Thyroid gland (tissue), 4 donors: ENCODE data around the gene LORICRIN. TPM values are rescaled to one million over a fixed set of nuclear protein-coding genes. Genes with fewer than 3 reads are reported as not detected.

Experiments used
- DNase-seq, 2 donors: peaks; one replicate each; pipeline ENCODE4 v3.0.0-alpha.2; 2019
- H3K27ac ChIP-seq, 3 donors: fragments of 200-600 bp; sonication (generic); 1 replicate in 2 of 3; 2 replicates in 1 of 3; pipeline ENCODE4 v1.5.1; 2016 to 2019; ENCODE audit warnings: mild to moderate bottlenecking in 1 of 3, moderate library complexity in 1 of 3
- H3K27me3 ChIP-seq: fragments of 200-600 bp; sonication (generic); one replicate; pipeline ENCODE4 v1.5.1; 2019
- H3K36me3 ChIP-seq, 2 donors: fragments of 200-600 bp; sonication (generic); one replicate each; pipeline ENCODE4 v1.5.1; 2016 to 2019
- H3K4me1 ChIP-seq, 2 donors: fragments of 200-600 bp; sonication (generic); one replicate each; pipeline ENCODE4 v1.5.1; 2017 to 2019
- H3K4me3 ChIP-seq, 3 donors: fragments of 200-600 bp; sonication (generic); replicated peaks in 1 of 3; 1 replicate in 2 of 3; 2 replicates in 1 of 3; pipeline ENCODE4 v1.5.1; 2016; ENCODE audit warnings: mild to moderate bottlenecking in 1 of 3
- H3K9me3 ChIP-seq: fragments of 200-600 bp; sonication (generic); one replicate; pipeline ENCODE4 v1.5.1; 2017
- POLR2A ChIP-seq, 2 donors: fragments of 450-650 bp; IDR thresholded peaks; one replicate each; pipeline ENCODE4 v1.6.1; 2017; ENCODE audit warnings: antibody characterized with exemption in 2 of 2, mild to moderate bottlenecking in 2 of 2, moderate library complexity in 1 of 2
- WGBS, 2 donors: methylation state at CpG; one replicate each; pipeline ENCODE4 v1.1.5; 2017; 5-methylcytosine and 5-hydroxymethylcytosine counted together
- intact Hi-C: fragments of 100-400 bp; cut with DNase I; formaldehyde crosslinking; loops from one replicate; pipeline ENCODE4 v1.15.1; 2023
- total RNA-seq, 4 donors: library from RNA; depleted of rRNA; stranded (reverse); fragments of >200 nt; gene quantifications; one replicate each; pipeline ENCODE4 v1.2.3, GENCODE V29; 2016
- TF ChIP-seq, protein P1 (sequence below), 6 experiments: fragments of 200-600 bp in 3 of 6; fragments of 450-650 bp in 3 of 6; sonication (generic) in 3 of 6; IDR thresholded peaks; one replicate each; pipeline ENCODE4 v1.5.1; 2016 to 2019; ENCODE audit warnings: antibody characterized with exemption in 6 of 6, mild to moderate bottlenecking in 2 of 6, inconsistent platforms in 1 of 6, moderate library complexity in 1 of 6

Gene LORICRIN
- total RNA-seq, 4 donors from 2014 or later, result not detected

DNA sequence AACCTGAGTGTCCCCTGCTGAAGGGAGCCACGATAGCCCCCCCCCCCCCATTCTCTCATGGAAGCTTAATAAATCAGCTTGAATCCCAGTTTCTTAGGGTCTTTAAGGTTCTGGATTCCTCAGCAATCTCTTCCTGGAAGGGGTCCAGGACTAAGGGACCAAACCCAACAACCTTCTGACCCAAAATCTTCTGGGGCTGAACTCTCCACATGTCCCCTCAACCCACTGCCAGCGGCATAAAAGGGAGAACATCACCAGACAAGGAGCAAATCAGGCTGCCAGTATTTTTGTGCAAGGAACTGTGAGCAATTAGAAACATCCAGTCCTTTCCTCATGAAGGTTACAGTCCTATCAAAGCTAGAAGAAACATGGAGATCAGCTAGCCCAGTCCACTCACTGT lies 12.7 kb upstream of the LORICRIN start:
- H3K27me3 ChIP-seq, result no peaks in the 10 kb centered on the region
- no peak overlapping the region for H3K27ac ChIP-seq
- WGBS, 2 donors, result 77 to 85% methylated on average over 2 of the region's 2 CpGs
- TF ChIP-seq, protein P1, sequence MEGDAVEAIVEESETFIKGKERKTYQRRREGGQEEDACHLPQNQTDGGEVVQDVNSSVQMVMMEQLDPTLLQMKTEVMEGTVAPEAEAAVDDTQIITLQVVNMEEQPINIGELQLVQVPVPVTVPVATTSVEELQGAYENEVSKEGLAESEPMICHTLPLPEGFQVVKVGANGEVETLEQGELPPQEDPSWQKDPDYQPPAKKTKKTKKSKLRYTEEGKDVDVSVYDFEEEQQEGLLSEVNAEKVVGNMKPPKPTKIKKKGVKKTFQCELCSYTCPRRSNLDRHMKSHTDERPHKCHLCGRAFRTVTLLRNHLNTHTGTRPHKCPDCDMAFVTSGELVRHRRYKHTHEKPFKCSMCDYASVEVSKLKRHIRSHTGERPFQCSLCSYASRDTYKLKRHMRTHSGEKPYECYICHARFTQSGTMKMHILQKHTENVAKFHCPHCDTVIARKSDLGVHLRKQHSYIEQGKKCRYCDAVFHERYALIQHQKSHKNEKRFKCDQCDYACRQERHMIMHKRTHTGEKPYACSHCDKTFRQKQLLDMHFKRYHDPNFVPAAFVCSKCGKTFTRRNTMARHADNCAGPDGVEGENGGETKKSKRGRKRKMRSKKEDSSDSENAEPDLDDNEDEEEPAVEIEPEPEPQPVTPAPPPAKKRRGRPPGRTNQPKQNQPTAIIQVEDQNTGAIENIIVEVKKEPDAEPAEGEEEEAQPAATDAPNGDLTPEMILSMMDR (IDR thresholded peaks at IDR 0.05), result no peak
- TF ChIP-seq POLR2A (IDR thresholded peaks at IDR 0.05), result no peak
- no peak for DNase-seq
- H3K4me1 ChIP-seq, result no peaks in the 10 kb centered on the region
- intact Hi-C loops, result no loop called here
- H3K4me3 ChIP-seq, result no peak overlapping the region
- no peaks in the 10 kb centered on the region for H3K9me3 ChIP-seq
- no peaks in the 10 kb centered on the region for H3K36me3 ChIP-seq

DNA sequence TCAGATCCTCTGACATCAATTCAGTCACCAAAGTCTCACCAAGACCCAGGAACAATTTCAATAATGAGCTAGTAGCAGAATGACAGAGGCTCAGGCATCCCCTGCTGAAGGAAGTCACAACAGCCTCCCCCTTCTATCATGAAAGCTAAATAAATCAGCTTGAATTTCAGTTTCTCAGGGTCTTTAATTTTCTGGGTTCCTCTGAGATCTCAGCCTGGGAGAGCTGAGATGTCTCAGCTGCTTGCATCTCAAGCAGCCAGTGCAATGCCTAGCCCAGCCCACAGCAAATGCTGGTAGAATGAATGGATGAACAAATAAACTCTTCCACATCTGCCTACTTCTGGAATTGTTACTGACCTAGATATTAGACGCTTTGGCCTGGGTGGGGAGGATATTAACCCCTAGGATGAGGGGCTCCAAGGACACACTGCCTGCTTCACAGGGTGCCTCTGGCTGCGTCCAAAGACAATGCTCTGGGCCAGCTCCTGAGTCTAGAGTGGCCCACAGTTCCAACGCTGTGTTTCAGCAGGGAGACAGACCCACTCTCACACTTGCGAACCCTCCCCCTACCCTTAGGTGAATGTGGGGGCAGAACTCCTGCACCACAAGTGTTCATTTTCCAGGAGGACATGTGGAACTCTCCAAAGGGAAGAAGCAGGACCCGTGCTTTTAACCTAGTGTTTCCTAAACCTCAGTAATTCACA lies 11.2 kb upstream of the LORICRIN start:
- Histone ChIP-seq H3K27ac (no peak overlapping the region), H3K4me3 (no peak overlapping the region), H3K27me3 (no peaks in the 10 kb centered on the region), H3K9me3 (no peaks in the 10 kb centered on the region), H3K36me3 (no peaks in the 10 kb centered on the region), H3K4me1 (no peaks in the 10 kb centered on the region)
- intact Hi-C loops, result no loop called here
- no peak for DNase-seq
- TF ChIP-seq, protein P1 (IDR thresholded peaks at IDR 0.05), result no peak
- TF ChIP-seq POLR2A (IDR thresholded peaks at IDR 0.05), result no peak
- WGBS, 2 donors, result 56 to 69% methylated on average over 5 of the region's 5 CpGs

DNA sequence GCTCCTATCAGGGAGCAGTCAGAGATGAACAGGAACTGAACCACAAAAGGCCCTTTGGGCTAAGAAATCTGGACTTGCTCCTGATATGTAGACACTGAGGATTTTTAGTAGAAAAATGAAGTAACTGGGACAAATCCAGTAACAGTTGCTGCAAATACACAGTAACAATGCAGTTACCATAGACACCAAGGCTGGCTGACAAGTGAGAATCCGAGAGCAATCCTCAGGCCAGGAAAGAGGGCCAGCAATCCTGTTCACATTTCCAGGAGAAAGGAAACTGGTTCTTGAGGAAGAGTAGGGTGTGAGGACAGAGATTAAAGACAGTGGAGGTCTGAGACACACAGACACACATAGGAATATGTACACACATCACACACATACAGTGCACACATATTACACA lies 9.3 kb upstream of the LORICRIN start:
- Histone ChIP-seq H3K36me3 (no peaks in the 10 kb centered on the region), H3K27ac (no peak overlapping the region), H3K9me3 (no peaks in the 10 kb centered on the region), H3K4me3 (no peak overlapping the region), H3K27me3 (no peaks in the 10 kb centered on the region), H3K4me1 (no peaks in the 10 kb centered on the region)
- TF ChIP-seq, protein P1 (IDR thresholded peaks at IDR 0.05), result no peak
- no peak for TF ChIP-seq POLR2A (IDR thresholded peaks at IDR 0.05)
- DNase-seq, result no peak
- 58 to 63% methylated on average over 1 of the region's 1 CpG for WGBS, 2 donors
- intact Hi-C loops, result no loop called here

DNA sequence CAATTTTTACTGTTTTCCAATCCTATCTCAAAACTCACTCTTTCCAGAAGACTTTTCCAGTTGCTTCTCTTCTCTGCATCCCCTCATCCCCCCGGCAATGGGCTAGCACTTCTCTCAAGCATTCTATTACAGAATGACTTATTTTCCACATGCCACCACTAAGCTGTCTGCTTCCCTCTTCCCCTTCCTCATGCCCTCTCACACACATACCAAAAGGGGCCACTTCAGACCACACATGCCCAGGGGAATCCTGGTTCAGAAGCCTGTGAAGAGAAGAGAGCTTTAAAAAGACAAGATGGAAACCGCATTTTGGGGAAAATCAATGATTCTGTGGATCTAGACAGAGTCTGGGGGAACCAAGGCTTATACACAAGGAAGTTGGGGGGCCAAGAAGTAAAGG lies 8.4 kb upstream of the LORICRIN start:
- H3K36me3 ChIP-seq, result no peaks in the 10 kb centered on the region
- H3K27ac ChIP-seq, result no peak overlapping the region
- H3K4me1 ChIP-seq, result no peaks in the 10 kb centered on the region
- no peaks in the 10 kb centered on the region for H3K27me3 ChIP-seq
- no peak overlapping the region for H3K4me3 ChIP-seq
- DNase-seq, result no peak
- 79 to 80% methylated on average over 2 of the region's 2 CpGs for WGBS, 2 donors
- H3K9me3 ChIP-seq, result no peaks in the 10 kb centered on the region
- TF ChIP-seq, protein P1 (IDR thresholded peaks at IDR 0.05), result no peak
- no peak for TF ChIP-seq POLR2A (IDR thresholded peaks at IDR 0.05)
- intact Hi-C loops, result no loop called here

DNA sequence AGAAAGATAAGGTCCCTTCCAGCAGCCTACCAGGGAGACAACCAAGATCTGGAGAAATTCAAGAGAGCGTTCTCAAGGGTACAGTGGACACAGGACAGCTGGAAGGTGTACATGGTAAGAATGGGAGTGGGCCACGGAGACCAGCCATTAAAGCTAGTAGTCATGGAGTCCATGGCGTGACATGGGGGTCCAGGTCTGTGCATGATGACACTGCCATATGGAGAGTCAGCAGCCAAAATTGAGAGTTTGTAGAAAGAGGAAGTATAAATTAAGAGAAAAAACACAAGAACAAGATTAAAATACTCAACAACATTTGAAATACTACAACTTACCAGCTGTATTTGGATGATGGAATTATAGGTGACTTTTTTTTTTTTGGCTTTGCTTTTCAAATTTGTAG lies 7.9 kb upstream of the LORICRIN start:
- intact Hi-C loops, result no loop called here
- TF ChIP-seq, protein P1 (IDR thresholded peaks at IDR 0.05), result no peak
- no peak for TF ChIP-seq POLR2A (IDR thresholded peaks at IDR 0.05)
- no peak overlapping the region for H3K4me3 ChIP-seq
- no peak overlapping the region for H3K27ac ChIP-seq
- H3K4me1 ChIP-seq, result no peaks in the 10 kb centered on the region
- no peaks in the 10 kb centered on the region for H3K9me3 ChIP-seq
- WGBS, 2 donors, result 91 to 98% methylated on average over 3 of the region's 3 CpGs
- H3K36me3 ChIP-seq, result no peaks in the 10 kb centered on the region
- DNase-seq, result no peak
- no peaks in the 10 kb centered on the region for H3K27me3 ChIP-seq
